ENCODE data around the gene SLC25A22. TPM values are rescaled to one million over a fixed set of nuclear protein-coding genes. Genes with fewer than 3 reads are reported as not detected.

Gene SLC25A22
- polyA plus RNA-seq (2012; ENCODE audit: insufficient read length, low read depth), result 83.1 TPM

- TF ChIP-seq POLR2AphosphoS5 (IDR thresholded peaks at IDR 0.05; ENCODE audit: low read depth, low read length) (no peak), SIN3A (IDR thresholded peaks at IDR 0.05; ENCODE audit: borderline replicate concordance, insufficient read depth, low read length) (peak; percentile 50; the same call in 1 of the 2 replicates), TAF1 (IDR thresholded peaks at IDR 0.05; ENCODE audit: borderline replicate concordance, insufficient read depth, low read length) (peak; percentile 25; the same call in 1 of the 2 replicates)
Measured at GRCh38 chr11:798093-798713, at the start of gene SLC25A22. SLC25A22 (minus strand) TSS chr11:798281; CDS start chr11:795006, 3,275 bp downstream.

- no peak for TF ChIP-seq SIN3A (IDR thresholded peaks at IDR 0.05; ENCODE audit: borderline replicate concordance, insufficient read depth, low read length)
- no peak for TF ChIP-seq FOXP2 (optimal IDR thresholded peaks at IDR 0.05; ENCODE audit: borderline replicate concordance, extremely low read depth, extremely low read length, insufficient read depth)
- TF ChIP-seq REST (IDR thresholded peaks at IDR 0.05; ENCODE audit: insufficient read depth in 1 of 2, low read depth in 2 of 2, low read length in 2 of 2), result no peak
- TF ChIP-seq POLR2AphosphoS5 (IDR thresholded peaks at IDR 0.05; ENCODE audit: low read depth, low read length), result no peak
- TF ChIP-seq TAF1 (IDR thresholded peaks at IDR 0.05; ENCODE audit: borderline replicate concordance, insufficient read depth, low read length), result no peak
Measured at GRCh38 chr11:847876-848275, 49.8 kb upstream of the SLC25A22 start.

GRCh38 chr11:846496-847098 lies 48.5 kb upstream of the SLC25A22 start:
- TF ChIP-seq SIN3A (IDR thresholded peaks at IDR 0.05; ENCODE audit: borderline replicate concordance, insufficient read depth, low read length) (no peak), POLR2AphosphoS5 (IDR thresholded peaks at IDR 0.05; ENCODE audit: low read depth, low read length) (no peak), REST (IDR thresholded peaks at IDR 0.05; ENCODE audit: insufficient read depth in 1 of 2, low read depth in 2 of 2, low read length in 2 of 2) (no peak), FOXP2 (optimal IDR thresholded peaks at IDR 0.05; ENCODE audit: borderline replicate concordance, extremely low read depth, extremely low read length, insufficient read depth) (no peak), TAF1 (IDR thresholded peaks at IDR 0.05; ENCODE audit: borderline replicate concordance, insufficient read depth, low read length) (no peak)

GRCh38 chr11:845872-846495 lies 47.9 kb upstream of the SLC25A22 start:
- TF ChIP-seq TAF1 (IDR thresholded peaks at IDR 0.05; ENCODE audit: borderline replicate concordance, insufficient read depth, low read length) (no peak), SIN3A (IDR thresholded peaks at IDR 0.05; ENCODE audit: borderline replicate concordance, insufficient read depth, low read length) (no peak), POLR2AphosphoS5 (IDR thresholded peaks at IDR 0.05; ENCODE audit: low read depth, low read length) (no peak), FOXP2 (optimal IDR thresholded peaks at IDR 0.05; ENCODE audit: borderline replicate concordance, extremely low read depth, extremely low read length, insufficient read depth) (no peak), REST (IDR thresholded peaks at IDR 0.05; ENCODE audit: insufficient read depth in 1 of 2, low read depth in 2 of 2, low read length in 2 of 2) (no peak)

GRCh38 chr11:844693-845644 lies 46.9 kb upstream of the SLC25A22 start:
- TF ChIP-seq FOXP2 (optimal IDR thresholded peaks at IDR 0.05; ENCODE audit: borderline replicate concordance, extremely low read depth, extremely low read length, insufficient read depth), result no peak
- TF ChIP-seq REST (IDR thresholded peaks at IDR 0.05; ENCODE audit: insufficient read depth in 1 of 2, low read depth in 2 of 2, low read length in 2 of 2), result no peak
- TF ChIP-seq TAF1 (IDR thresholded peaks at IDR 0.05; ENCODE audit: borderline replicate concordance, insufficient read depth, low read length), result no peak
- no peak for TF ChIP-seq POLR2AphosphoS5 (IDR thresholded peaks at IDR 0.05; ENCODE audit: low read depth, low read length)
- no peak for TF ChIP-seq SIN3A (IDR thresholded peaks at IDR 0.05; ENCODE audit: borderline replicate concordance, insufficient read depth, low read length)
